OCI-LY7 (cell line): ENCODE measurements around the gene LILRB1. TPM values are rescaled to one million over a fixed set of nuclear protein-coding genes. Genes with fewer than 3 reads are reported as not detected.
"Not testable (repeated sequence)": the region's sequence is repeated elsewhere in the genome, so short reads cannot be mapped to it uniquely, and the experiment has no call there.

Experiments used
- BruUV-seq: library from RNA; stranded (reverse); fragments of 400-500 nt; replicated peaks from 2 replicates; lab custom pipeline; 2021; lab: Mats Ljungman, UMichigan
- CTCF ChIA-PET: fragments of 300-600 bp; sonication (Branson Sonifier 250); formaldehyde crosslinking; loops from one replicate; lab custom pipeline; 2022; ENCODE audit warnings: antibody characterized with exemption; ENCODE audit not compliant: unreplicated experiment; lab: Charles Lee
- POLR2A ChIA-PET: fragments of 300-600 bp; sonication (Branson Sonifier 250); formaldehyde crosslinking; loops from one replicate; lab custom pipeline; 2022; ENCODE audit warnings: antibody characterized with exemption; lab: Charles Lee
- DNase-seq: peaks from one replicate; pipeline ENCODE4 v3.0.0-alpha.2; 2015; ENCODE audit warnings: low spot score
- H2AFZ ChIP-seq: fragments of 200-600 bp; sonication (generic), shearing (Covaris generic); 2 replicates; pipeline ENCODE4 v1.6.1; 2014; ENCODE audit warnings: mild to moderate bottlenecking, antibody characterized with exemption, low read length, moderate library complexity
- H3K27ac ChIP-seq: fragments of 200-600 bp; sonication (generic); 2 replicates; pipeline ENCODE4 v1.5.1; 2014; ENCODE audit warnings: mixed run types, low read depth, mild to moderate bottlenecking, moderate library complexity, low read length, inconsistent platforms; ENCODE audit not compliant: poor library complexity, severe bottlenecking
- H3K36me3 ChIP-seq: fragments of 200-600 bp; sonication (generic); 2 replicates; pipeline ENCODE4 v1.6.1; 2014; ENCODE audit warnings: mild to moderate bottlenecking, antibody characterized with exemption, low read length, moderate library complexity, mixed read lengths; ENCODE audit not compliant: insufficient read depth
- H3K4me1 ChIP-seq: fragments of 200-600 bp; sonication (generic); 2 replicates; pipeline ENCODE4 v1.5.1; 2014; ENCODE audit warnings: mild to moderate bottlenecking, low read length; ENCODE audit not compliant: insufficient read depth, poor library complexity, severe bottlenecking
- H3K4me2 ChIP-seq: fragments of 200-600 bp; sonication (generic); 2 replicates; pipeline ENCODE4 v1.6.1; 2014; ENCODE audit warnings: mild to moderate bottlenecking, low read length
- H3K4me3 ChIP-seq: fragments of 200-600 bp; sonication (generic); 2 replicates; pipeline ENCODE4 v1.5.1; 2014; ENCODE audit warnings: mild to moderate bottlenecking, low read depth, low read length; ENCODE audit not compliant: poor library complexity, severe bottlenecking
- H3K79me2 ChIP-seq: fragments of 200-600 bp; sonication (generic); 2 replicates; pipeline ENCODE4 v1.6.1; 2016; ENCODE audit warnings: low read depth, mild to moderate bottlenecking, low read length, moderate library complexity, mixed read lengths; ENCODE audit not compliant: insufficient read depth
- H3K9me2 ChIP-seq: fragments of 200-600 bp; sonication (generic); 2 replicates; pipeline ENCODE4 v1.6.1; 2016; ENCODE audit warnings: mild to moderate bottlenecking, low read length, mixed read lengths; ENCODE audit not compliant: insufficient read depth
- H3K9me3 ChIP-seq: fragments of 200-600 bp; sonication (generic); 2 replicates; pipeline ENCODE4 v1.6.1; 2014; ENCODE audit warnings: mild to moderate bottlenecking, mixed run types, low read length, mixed read lengths
- H4K20me1 ChIP-seq: fragments of 200-600 bp; sonication (generic); 2 replicates; pipeline ENCODE4 v1.6.1; 2014; ENCODE audit warnings: mild to moderate bottlenecking, antibody characterized with exemption, low read length, moderate library complexity, mixed read lengths; ENCODE audit not compliant: insufficient read depth
- CTCF ChIP-seq: fragments of 200-600 bp; sonication (generic); conservative IDR thresholded peaks from 2 replicates; pipeline ENCODE4 v1.5.1; 2014; ENCODE audit warnings: mild to moderate bottlenecking, antibody characterized with exemption, low read length, moderate library complexity, mixed read lengths
- EZH2phosphoT487 ChIP-seq: fragments of 200-600 bp; sonication (generic); IDR thresholded peaks from 2 replicates; pipeline ENCODE4 v1.6.1; 2018; ENCODE audit warnings: low read depth, borderline replicate concordance, mild to moderate bottlenecking, mixed run types, antibody characterized with exemption, low read length, moderate library complexity, mixed read lengths
- intact Hi-C: fragments of 100-400 bp; cut with micrococcal nuclease; formaldehyde crosslinking; loops from one replicate; pipeline ENCODE4 v1.10.0; 2022; ENCODE audit not compliant: unreplicated experiment
- total RNA-seq, 2 experiments: library from RNA; depleted of rRNA in 1 of 2; stranded (reverse); fragments of >200 nt in 1 of 2; shearing (Covaris generic) in 1 of 2; gene quantifications; 2 replicates each; pipeline ENCODE4 v1.2.3, GENCODE V29; 2014 to 2022

Gene LILRB1
- total RNA-seq, 2 experiments from 2014 or later, result 4.5 TPM; not detected in 1

- Histone ChIP-seq H3K9me3 (no peaks in the 10 kb centered on the region), H3K4me3 (no peak overlapping the region), H3K4me1 (no peaks in the 10 kb centered on the region), H3K36me3 (no peaks in the 10 kb centered on the region), H3K79me2 (no peaks in the 10 kb centered on the region), H3K27ac (no peak overlapping the region), H3K9me2 (no peaks in the 10 kb centered on the region), H3K4me2 (no peak overlapping the region), H2AFZ (no peak overlapping the region), H4K20me1 (no peaks in the 10 kb centered on the region)
- DNase-seq, result no peak
- intact Hi-C loops, result no loop called here
- BruUV-seq, result no TSS peak
- ChIA-PET POLR2A (no interaction called here), CTCF (interaction anchor here (0.5 kb wide), 1 partner anchor 45 kb away, joined by 3 read pairs; no protein-coding TSS in a partner anchor)
- no peak for TF ChIP-seq EZH2phosphoT487
- TF ChIP-seq CTCF, result no peak
These were observed 7.9 kb upstream of the LILRB1 start for GRCh38 chr19:54622431-54622830.

- H3K4me1 ChIP-seq, H3K79me2 ChIP-seq, H3K36me3 ChIP-seq, H3K27ac ChIP-seq, DNase-seq, POLR2A ChIA-PET, H2AFZ ChIP-seq, CTCF ChIA-PET, H3K4me2 ChIP-seq, intact Hi-C loops, H3K9me3 ChIP-seq, H3K4me3 ChIP-seq, H4K20me1 ChIP-seq, H3K9me2 ChIP-seq, BruUV-seq: not testable (repeated sequence)
These were observed 6.0 kb upstream of the LILRB1 start for GRCh38 chr19:54624234-54624633.

GRCh38 chr19:54624934-54625730 is 5.2 kb upstream of the LILRB1 start:
- H3K4me3 ChIP-seq, BruUV-seq, CTCF ChIA-PET, H4K20me1 ChIP-seq, H3K4me2 ChIP-seq, H2AFZ ChIP-seq, H3K9me2 ChIP-seq, DNase-seq, POLR2A ChIA-PET, H3K27ac ChIP-seq, H3K79me2 ChIP-seq, H3K4me1 ChIP-seq, H3K36me3 ChIP-seq, H3K9me3 ChIP-seq, intact Hi-C loops: not testable (repeated sequence)
